CD4-positive, alpha-beta T cell treated with Interleukin-6 for 4 hours (primary cell): ENCODE results near the gene KIAA1671.

Experiments
- DNase-seq: peaks from one replicate; pipeline ENCODE4 v3.0.0-alpha.2; 2020; ENCODE audit warnings: mixed read lengths

Gene KIAA1671

DNA sequence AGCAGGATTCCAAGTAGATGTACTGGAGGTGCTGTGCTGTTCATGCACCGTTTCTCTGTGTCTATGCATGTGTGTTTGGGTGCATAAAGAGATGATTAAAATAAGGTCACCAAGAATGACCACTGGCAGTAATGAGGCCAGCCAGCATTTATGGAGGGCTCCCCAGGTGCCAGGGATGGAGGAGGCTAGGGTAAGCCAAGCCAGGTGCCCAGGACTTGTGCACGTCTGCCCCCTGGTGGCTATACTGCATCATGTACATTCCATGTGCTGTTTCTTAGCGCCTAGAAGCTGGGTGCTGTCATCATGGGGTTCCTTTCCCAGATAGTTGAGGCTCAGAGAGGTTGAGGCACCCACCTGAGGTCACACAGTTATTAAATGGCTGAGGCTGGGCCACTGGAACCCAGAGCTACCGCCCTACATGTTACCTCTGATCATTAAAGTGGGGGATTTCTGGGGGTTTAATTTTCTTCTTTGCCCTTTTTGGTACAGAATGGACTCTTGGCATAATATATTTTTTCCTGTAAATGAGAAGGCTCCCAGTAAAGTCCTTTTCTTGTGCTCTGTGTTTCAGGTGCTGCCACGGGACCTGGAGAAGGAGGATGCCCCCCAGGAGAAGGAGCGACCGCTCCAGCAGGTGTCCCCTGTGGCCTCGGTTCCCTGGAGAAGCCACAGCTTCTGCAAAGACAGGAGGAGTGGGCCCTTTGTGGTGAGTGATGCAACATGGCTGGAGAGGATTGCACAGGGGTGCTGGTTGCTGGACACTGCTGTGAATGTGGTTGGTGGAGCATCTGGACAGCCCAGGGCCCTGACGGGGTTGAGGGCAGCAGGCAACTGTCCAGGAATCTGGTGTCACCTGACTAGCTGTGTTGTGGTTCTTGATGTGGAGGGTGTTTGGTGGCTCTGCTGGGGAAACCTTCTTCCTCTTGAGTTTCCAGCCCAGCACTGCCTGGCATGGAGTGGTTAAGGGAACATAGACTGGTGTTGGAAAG lies 96.4 kb downstream of the KIAA1671 start:
- DNase-seq, result peak; percentile 84

GRCh38 chr22:25049770-25050169 lies 97.3 kb downstream of the KIAA1671 start:
- DNase-seq, result no peak

DNA sequence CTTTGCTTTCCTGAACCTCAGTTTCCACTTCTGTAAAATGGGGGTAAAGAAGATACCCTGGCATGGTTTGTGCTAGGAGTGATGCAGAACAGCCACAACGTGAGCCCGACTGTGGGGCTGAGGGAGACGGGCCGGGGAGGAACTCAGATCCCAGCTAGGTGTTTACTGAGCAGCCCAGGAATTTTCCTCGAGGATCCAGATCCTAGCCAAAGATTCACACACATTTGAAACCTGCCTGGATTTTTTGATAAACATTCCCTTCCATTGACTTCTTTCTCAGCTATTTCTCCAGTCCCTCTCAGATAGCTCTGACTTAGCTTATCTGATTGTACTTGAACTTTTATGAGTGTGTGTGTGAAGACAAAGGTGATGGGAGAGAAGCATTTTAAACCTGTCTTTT lies 98.0 kb downstream of the KIAA1671 start:
- no peak for DNase-seq

- no peak for DNase-seq
Observed at GRCh38 chr22:25051073-25051472, 98.6 kb downstream of the KIAA1671 start.

DNA sequence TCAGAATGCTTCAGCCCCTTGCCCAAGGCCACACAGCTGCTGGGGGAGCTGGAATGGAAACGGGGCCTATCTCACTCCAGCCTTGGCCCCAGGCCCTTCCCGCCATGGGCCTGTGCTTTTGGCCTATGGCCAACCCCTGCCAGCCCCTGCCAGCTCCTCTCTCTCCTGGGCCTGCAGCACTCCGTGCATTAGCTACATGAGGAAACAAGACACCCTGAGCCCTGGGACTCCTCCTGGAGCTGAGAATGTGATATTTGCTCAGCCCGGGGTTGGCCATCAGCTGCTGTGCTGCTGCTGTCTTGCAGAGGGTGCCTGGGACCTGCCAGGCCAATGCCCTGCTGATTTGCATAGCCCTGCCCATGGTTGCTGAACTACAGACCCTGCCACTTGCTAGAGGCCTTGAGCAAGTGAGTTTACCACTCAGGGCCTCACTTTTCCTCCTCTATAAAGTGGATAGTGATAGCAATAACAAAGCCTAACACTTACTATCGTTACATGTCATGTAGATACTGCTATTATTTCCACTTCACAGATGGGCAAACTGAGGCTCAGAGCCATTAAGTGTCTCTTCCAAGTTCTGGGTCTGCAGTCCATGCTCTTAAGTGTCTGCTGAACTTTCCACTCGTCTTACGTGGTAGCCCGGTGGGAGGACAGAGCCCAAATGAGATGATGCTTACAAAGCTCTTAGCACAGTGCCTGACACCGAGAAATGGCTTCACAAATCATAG lies 99.6 kb downstream of the KIAA1671 start:
- DNase-seq, result no peak

- no peak for DNase-seq
Observed at GRCh38 chr22:25053153-25053805, 100.8 kb downstream of the KIAA1671 start.

DNA sequence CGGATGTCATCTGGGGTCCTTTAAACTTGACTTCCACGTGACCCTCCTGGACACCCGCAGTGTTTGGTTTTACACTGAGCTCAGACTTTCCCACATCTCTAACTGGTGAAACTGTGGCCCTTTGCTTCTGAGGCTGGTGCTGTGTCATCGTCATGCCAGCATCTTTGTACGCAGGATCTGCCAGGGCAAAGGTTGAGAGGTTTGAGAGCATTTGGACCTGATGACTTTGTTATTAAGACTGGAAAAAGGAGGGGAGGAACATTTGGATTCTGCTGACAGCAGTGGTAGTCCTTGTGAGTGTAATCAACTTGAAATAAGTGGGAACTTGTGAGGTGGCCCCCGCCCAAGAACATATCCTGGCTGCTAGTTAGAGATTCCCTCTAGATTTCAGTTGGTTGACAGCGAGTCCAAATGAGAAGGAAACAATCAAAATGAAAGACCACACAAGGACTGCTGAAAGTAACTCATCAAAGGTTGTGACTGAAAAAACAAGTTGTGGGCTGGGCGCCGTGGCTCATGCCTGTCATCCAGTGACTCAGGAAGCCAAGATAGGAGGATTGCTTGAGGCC lies 102.5 kb downstream of the KIAA1671 start:
- no peak for DNase-seq

DNA sequence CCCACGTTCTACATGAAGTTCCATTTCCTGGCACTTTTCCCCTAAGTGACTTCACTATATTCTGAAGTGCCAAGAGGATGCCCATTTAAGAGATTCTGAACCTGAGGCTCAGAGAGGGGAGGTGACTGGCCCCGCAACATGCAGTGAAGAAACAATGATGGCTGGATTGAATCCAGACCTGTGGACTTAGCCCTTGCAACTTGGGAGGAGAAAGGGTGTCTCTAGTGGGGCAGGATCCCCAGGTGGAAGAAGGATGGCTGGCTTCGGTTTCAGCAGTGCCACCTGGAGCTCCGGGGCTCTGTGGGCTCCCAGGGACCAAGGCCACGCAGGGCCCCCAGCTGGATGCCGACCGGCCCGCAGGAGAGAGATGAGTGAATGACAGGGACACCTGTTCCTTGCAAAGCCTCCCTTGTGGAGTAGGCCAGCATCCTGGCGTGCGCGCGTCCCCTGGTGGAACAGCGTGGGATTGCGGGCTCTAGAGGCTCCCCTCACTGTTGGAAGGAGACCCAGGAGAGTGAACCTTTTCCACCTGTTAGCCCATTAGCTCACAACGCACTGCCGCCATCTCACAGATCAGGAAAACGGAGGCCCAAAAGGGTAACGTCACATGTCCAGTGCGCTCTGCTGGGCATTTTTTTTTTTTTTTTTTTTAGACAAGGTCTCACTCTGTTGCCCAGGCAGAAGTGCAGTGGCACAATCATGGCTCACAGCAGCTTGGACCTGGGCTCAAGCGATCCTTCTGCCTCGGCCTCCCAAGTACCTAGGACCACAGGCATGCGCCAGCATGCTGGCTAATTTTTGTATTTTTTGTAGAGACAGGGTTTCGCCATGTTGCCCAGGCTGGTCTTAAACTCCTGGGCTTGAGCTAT lies 104.7 kb downstream of the KIAA1671 start:
- peak; percentile 82 for DNase-seq

GRCh38 chr22:25059438-25059837 lies 106.9 kb downstream of the KIAA1671 start:
- no peak for DNase-seq

- peak; percentile 33 for DNase-seq
Observed at GRCh38 chr22:25060522-25061071, 108.1 kb downstream of the KIAA1671 start.

- DNase-seq, result no peak
Observed at GRCh38 chr22:25061134-25061533, 108.6 kb downstream of the KIAA1671 start.

DNA sequence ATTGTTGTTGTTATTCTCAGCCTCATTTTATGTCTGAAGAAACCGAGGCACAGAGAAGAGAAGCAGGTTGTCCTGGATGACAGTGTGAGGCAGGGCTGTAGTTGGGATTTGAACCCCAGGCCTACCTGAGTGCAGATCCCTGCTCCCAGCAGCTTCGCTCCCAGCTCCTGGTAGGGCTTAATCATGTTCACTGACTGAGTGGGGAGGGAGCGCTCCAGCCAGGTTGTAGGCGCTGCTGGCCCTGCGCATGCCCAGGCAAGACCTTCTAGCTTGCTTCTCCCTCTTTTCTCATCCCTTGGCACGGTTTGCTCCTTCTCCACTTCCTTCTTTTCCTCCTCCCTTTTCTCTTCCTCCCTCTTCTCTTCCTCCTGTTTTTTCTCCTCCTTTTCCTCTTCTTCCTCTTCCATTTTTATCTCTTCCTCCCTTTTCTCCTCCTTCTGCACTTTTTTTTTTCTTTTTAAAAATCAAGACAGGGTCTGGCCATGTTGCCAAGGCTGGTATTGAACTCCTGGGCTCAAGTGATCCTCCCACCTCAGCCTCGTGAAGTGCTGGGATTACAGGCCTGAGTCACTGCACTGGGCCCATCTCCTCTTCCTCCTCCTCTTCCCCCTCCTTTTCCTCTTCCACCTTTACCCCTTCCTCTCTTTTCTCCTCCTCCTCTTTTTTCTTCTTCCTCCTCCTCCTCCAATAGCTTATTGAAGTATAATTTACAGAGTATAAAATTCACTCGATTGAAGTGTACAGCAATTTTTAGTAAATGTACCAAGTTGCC lies 109.3 kb downstream of the KIAA1671 start:
- DNase-seq, result peak; percentile 52

DNA sequence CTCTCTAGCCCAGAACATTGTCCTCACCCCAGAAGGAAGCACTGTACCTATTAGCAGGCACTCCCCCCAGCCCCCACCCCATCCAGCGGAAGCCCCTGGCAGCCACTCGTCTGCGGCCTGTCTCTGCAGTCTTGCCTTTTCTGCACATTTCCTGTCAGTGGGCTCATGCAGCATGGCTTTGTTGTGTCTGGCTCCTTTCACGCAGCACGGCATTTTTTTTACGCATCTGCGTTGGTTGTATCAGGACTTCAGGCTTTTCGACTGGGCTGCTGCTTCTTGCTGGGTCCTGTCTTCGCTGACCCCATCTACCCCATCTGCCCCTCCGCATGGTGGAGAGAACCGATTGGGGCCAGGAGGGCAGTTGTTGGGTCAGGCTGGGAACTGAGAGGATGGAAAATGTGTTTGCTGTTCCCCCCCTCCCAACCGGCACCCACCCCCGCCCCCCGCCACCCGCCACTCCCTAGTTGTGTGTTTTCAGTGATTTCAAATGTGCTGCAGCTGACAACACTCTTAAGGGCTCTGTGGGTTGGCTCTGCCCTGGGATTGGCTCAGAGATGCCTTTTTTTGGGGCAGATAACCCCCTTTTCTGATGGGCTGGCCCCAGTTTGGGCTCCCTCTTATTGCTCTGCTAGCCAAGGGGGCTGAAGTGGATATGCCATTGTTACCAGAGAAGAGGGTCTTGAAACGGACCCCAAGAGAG lies 110.0 kb downstream of the KIAA1671 start:
- DNase-seq, result peak; percentile 95

DNA sequence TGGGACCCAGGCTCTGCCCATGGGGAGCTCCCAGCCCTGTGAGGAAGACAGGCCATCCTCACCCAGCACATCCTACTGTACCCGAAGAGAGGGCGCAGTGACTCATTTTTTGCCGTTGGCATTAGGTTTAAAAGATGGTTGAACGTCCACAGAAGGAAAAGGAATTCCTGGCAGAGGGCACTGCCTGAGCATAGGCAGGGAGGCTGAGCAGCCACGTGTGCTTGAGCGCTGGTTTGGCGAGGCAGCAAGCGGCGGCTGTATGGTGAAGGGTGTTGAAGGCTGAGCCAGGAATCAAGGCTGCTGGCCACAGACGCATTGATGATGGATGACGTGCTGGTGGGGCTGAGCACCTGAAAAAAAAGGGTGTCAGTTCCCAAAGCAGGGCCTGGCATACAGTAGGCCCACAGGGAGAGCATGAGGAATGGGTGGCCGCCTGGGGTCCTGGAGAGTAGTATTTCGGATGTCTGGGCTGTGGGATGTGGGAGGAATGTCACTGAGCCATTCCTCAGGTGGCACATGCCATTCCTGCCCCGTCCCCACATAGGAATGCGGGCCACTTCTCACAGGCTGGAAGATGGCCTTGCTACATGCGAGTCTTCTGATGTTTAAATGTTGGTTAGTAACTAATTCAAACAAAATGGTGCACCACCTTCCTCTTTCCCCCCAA lies 112.5 kb downstream of the KIAA1671 start:
- no peak for DNase-seq

GRCh38 chr22:25066861-25067435 lies 114.4 kb downstream of the KIAA1671 start:
- DNase-seq, result no peak

DNA sequence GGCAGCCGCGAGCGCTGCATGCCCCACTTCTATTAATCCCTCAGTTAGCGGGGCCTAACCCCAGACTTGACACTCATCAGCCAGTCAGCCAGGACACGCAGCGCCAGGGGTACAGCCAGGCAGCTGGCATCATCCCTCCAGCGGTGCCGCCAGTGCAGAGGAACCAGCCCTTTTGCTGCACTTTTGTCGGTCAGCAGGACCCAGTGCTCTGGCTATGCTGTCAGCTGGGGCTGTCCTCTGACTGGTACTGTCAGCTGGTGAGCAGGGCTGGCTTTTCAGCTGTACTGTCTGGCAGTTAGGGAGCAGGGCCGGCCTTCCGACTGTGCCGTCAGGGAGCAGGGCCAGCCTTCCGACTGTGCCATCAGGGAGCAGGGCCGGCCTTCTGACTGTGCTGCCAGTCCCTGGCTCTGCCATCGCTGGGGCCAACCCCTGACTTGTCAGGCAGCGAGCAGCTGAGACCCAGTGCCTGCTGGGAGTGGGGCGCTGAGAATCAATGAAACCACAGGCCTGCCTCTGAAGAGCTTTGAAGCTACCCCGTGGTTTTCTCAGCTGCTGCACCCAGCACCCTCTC lies 115.4 kb downstream of the KIAA1671 start:
- peak; percentile 93 for DNase-seq

DNA sequence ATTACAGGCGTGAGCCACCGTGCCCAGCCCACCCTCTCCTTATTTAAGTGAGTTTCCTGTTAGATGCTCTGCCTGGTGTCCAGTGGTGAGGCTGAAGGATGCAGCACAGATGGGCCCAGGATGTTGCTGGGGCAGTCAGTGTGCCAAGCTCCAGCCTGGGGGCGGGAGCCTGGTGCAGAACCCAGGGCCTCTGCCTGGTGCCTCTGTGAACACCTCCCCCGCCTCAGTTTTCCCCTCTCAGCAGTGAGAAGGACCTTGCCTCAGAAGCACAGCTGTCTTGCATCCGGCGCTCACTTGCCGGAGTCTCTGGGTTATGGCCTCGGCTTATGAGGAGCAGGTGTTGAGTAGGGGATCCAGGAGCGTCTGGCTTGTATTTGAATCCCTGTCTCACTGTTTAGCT lies 116.2 kb downstream of the KIAA1671 start:
- DNase-seq, result peak; percentile 67

GRCh38 chr22:25069426-25069757 lies 116.9 kb downstream of the KIAA1671 start:
- DNase-seq, result no peak
